SH-SY5Y (cell line): ENCODE data around the gene ZNF710.

Experiments
- GATA2 ChIP-seq: IDR thresholded peaks from 2 replicates; pipeline ENCODE4 v1.6.1; 2011; ENCODE audit warnings: mild to moderate bottlenecking, low read depth, low read length
- GATA3 ChIP-seq: IDR thresholded peaks from 2 replicates; pipeline ENCODE4 v1.6.1; 2011; ENCODE audit warnings: low read depth, mild to moderate bottlenecking, low read length, moderate library complexity

DNA sequence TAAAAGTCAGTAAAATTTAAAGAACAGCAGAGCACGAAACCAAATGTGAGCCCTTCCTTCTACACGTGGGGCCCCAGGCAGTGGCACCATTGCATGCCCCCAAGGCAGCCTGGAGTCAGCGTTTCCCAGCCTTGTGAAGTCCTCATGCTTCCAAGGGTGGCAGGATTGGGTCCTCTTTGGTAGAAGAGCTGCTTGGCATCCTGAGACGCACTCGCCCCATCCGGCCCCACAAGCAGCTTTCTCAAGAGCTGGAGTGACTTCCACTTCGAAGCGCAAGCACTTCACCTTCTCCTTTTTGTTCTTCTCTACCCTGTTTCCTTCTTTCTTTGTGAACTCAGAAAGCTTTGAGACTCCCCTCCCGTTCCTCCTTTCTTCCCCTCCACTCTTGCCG is 34.7 kb downstream of the ZNF710 start:
- TF ChIP-seq GATA3 (no peak), GATA2 (no peak)
